Smooth muscle cell (in vitro differentiated cells): Measurements from ENCODE around the gene SUSD2. TPM values are rescaled to one million over a fixed set of nuclear protein-coding genes. Genes with fewer than 3 reads are reported as not detected.

ENCODE experiments used
- DNase-seq: peaks from one replicate; lab custom pipeline; 2025; ENCODE audit not compliant: unreplicated experiment; lab: John Stamatoyannopoulos, UW
- H2AFZ ChIP-seq: fragments of 200-600 bp; sonication (generic); 2 replicates; pipeline ENCODE4 v1.6.0; 2016; ENCODE audit warnings: antibody characterized with exemption, low read depth, mild to moderate bottlenecking
- H3F3A ChIP-seq: fragments of 200-600 bp; sonication (generic); 2 replicates; pipeline ENCODE4 v1.6.0; 2017; ENCODE audit warnings: antibody characterized with exemption, low read depth
- H3K27ac ChIP-seq: fragments of 200-600 bp; sonication (generic); 2 replicates; pipeline ENCODE4 v1.5.1; 2016; ENCODE audit warnings: low read depth, mild to moderate bottlenecking
- H3K27me3 ChIP-seq: fragments of 200-600 bp; sonication (generic); 2 replicates; pipeline ENCODE4 v1.6.1; 2016; ENCODE audit warnings: low read depth, mild to moderate bottlenecking
- H3K36me3 ChIP-seq: fragments of 200-600 bp; sonication (generic); 2 replicates; pipeline ENCODE4 v1.5.1; 2016; ENCODE audit warnings: low read depth
- H3K4me1 ChIP-seq: fragments of 200-600 bp; sonication (generic); 2 replicates; pipeline ENCODE4 v1.5.1; 2016; ENCODE audit warnings: low read depth
- H3K4me2 ChIP-seq: fragments of 200-600 bp; sonication (generic); 2 replicates; pipeline ENCODE4 v1.6.0; 2016; ENCODE audit warnings: mild to moderate bottlenecking
- H3K4me3 ChIP-seq: fragments of 200-600 bp; sonication (generic); 2 replicates; pipeline ENCODE4 v1.5.1; 2016; ENCODE audit warnings: mild to moderate bottlenecking
- H3K79me2 ChIP-seq: fragments of 200-600 bp; sonication (generic); 2 replicates; pipeline ENCODE4 v1.6.0; 2016; ENCODE audit warnings: low read depth, mild to moderate bottlenecking
- H3K9ac ChIP-seq: fragments of 200-600 bp; sonication (generic); 2 replicates; pipeline ENCODE4 v1.6.0; 2016; ENCODE audit warnings: low read depth
- H3K9me3 ChIP-seq: fragments of 200-600 bp; sonication (generic); replicated peaks from 2 replicates; pipeline ENCODE4 v1.5.1; 2016; ENCODE audit warnings: low read depth
- H4K20me1 ChIP-seq: fragments of 200-600 bp; sonication (generic); 2 replicates; pipeline ENCODE4 v1.6.0; 2016; ENCODE audit warnings: low read depth
- CTCF ChIP-seq: fragments of 200-600 bp; sonication (generic); IDR thresholded peaks from 2 replicates; pipeline ENCODE4 v1.5.1; 2017; ENCODE audit warnings: borderline replicate concordance, mild to moderate bottlenecking, antibody characterized with exemption; ENCODE audit not compliant: insufficient read depth, poor library complexity, severe bottlenecking
- WGBS: methylation state at CpG from one replicate; pipeline ENCODE4 v1.1.7; 2016; ENCODE audit warnings: low lambda C conversion rate; 5-methylcytosine and 5-hydroxymethylcytosine counted together
- polyA plus RNA-seq: library from polyadenylated mRNA; unstranded; fragments of >200 nt; fragmentation: Nextera tagmentation; extraction: Ambion mirVana; gene quantifications from 2 replicates; pipeline ENCODE4 v1.2.1, GENCODE V29; 2016
- total RNA-seq: library from RNA; depleted of rRNA; stranded (reverse); fragments of >200 nt; gene quantifications from 2 replicates; pipeline ENCODE4 v1.2.3, GENCODE V29; 2014

SUSD2 gene
- total and polyA plus RNA-seq, 2 experiments from 2014 or later = 1.1 to 1.2 TPM

- H3K4me1 ChIP-seq = peaks cover 3% of the 10 kb centered on the region
- no peak overlapping the region for H2AFZ ChIP-seq
- H3K79me2 ChIP-seq = no peaks in the 10 kb centered on the region
- no peak overlapping the region for H3K4me3 ChIP-seq
- no peak for DNase-seq
- H3K9ac ChIP-seq = no peak overlapping the region
- no peaks in the 10 kb centered on the region for H4K20me1 ChIP-seq
- no peaks in the 10 kb centered on the region for H3K9me3 ChIP-seq
- H3K27me3 ChIP-seq = no peaks in the 10 kb centered on the region
- no peak for TF ChIP-seq CTCF
- no peak overlapping the region for H3K27ac ChIP-seq
- no peak overlapping the region for H3K4me2 ChIP-seq
- H3F3A ChIP-seq = no peaks in the 10 kb centered on the region
- H3K36me3 ChIP-seq = no peaks in the 10 kb centered on the region
- 86% methylated on average over 15 of the region's 15 CpGs for WGBS
Measured at GRCh38 chr22:24186352-24186740, 5.1 kb downstream of the SUSD2 start.

GRCh38 chr22:24186892-24187670 lies 5.8 kb downstream of the SUSD2 start:
- 94% methylated on average over 32 of the region's 34 CpGs for WGBS
- DNase-seq = no peak
- H4K20me1 ChIP-seq = no peaks in the 10 kb centered on the region

GRCh38 chr22:24187731-24188644 lies 6.7 kb downstream of the SUSD2 start:
- 94% methylated on average over 34 of the region's 37 CpGs for WGBS
- H3K4me3 ChIP-seq = no peak overlapping the region
- H4K20me1 ChIP-seq = no peaks in the 10 kb centered on the region
- no peak overlapping the region for H3K9ac ChIP-seq
- no peak for DNase-seq
- no peaks in the 10 kb centered on the region for H3K27me3 ChIP-seq
- H3K36me3 ChIP-seq = no peaks in the 10 kb centered on the region
- H3K9me3 ChIP-seq = no peaks in the 10 kb centered on the region
- no peak overlapping the region for H2AFZ ChIP-seq
- H3K4me1 ChIP-seq = no peaks in the 10 kb centered on the region
- H3K27ac ChIP-seq = no peak overlapping the region
- no peaks in the 10 kb centered on the region for H3K79me2 ChIP-seq
- no peaks in the 10 kb centered on the region for H3F3A ChIP-seq
- TF ChIP-seq CTCF = no peak
- no peak overlapping the region for H3K4me2 ChIP-seq

More at GRCh38 chr22:24186892-24187670, 5.8 kb downstream of the SUSD2 start:
- no peak overlapping the region for H3K4me3 ChIP-seq
- no peaks in the 10 kb centered on the region for H3K27me3 ChIP-seq
- H3K4me2 ChIP-seq = no peak overlapping the region
- no peaks in the 10 kb centered on the region for H3K4me1 ChIP-seq
- no peaks in the 10 kb centered on the region for H3K36me3 ChIP-seq
- no peak overlapping the region for H3K9ac ChIP-seq
- no peaks in the 10 kb centered on the region for H3K79me2 ChIP-seq
- no peak overlapping the region for H3K27ac ChIP-seq
- H3F3A ChIP-seq = no peaks in the 10 kb centered on the region
- H3K9me3 ChIP-seq = no peaks in the 10 kb centered on the region
- no peak for TF ChIP-seq CTCF
- H2AFZ ChIP-seq = no peak overlapping the region
